ENCODE results near the gene ARAP1.
A peak's percentile ranks its signal among the peaks of the same experiment; 100 is the strongest.

The ARAP1 gene

DNA sequence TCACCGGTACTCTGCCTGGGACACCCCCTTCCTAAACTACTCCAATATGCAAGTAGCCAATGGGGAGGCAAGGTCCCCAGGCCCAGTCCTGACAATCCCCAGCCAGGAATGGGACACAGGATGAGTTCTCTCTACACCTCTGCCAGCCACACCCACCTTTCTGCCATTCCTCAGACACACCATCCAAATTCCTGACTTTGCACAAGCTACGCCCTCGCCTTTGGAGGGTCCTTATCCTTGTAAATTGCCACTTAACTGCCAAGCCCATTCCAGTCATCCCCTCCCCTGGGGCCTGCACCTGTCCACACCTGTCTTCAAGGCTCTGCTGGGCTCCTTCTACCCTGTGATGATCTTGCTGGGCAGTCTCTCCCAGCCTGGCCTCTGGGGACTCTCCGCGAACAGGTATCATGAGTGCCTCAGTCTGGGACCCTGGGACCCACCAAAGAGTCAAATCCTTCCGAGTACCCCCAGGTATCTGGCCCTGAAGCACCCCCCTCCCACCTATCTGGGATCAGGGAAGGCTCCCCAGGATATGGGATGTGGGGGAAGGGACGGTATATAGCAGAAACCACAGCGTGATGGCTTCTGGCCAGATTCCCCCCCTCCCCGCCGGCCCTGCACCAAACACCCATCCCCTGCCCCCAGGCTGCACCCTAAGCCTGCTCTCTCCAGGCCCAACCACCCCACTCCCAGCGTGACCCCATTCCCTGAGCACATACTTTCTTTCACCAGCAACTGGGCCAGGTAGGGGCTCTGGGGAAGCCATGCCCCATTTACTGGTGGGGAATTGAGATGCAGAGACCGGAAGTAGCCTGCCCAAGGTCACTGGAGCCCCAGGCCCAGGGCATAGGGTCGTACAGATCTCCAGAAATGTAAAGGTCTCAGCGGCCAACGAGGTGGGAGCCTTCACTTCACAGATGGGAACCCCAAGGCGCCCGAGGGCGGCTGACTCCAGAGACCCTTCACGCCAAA, 806 bp downstream of the ARAP1 start:
- H3K9me3 Mint-ChIP-seq, result no peaks in the 10 kb centered on the region

DNA sequence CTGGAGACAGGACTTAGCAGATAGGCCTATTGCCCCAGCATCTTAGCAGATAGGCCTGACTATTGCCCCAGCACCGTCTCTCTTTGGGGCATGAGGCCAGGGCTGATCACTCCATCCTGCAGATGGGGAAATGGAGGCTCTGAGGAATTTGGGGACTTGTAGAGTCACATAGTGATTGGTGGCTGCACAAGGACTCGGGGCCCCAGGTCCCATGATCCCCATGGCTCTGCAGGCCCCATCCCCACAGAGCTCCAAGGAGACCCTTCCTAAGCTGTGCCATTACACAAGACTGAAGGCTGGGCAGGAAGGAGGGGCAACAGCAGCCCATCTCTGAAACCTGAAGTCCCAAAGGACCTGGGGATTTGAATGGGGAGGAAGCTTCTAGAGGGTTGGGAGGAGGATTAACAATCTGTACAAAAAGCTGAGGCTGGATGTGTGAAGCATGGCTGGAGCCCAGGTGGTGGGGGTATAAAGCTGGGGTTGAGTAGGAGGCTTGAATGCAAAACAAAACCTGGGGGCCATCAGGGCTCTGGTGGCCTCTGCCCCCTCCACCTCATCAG, 1.6 kb downstream of the ARAP1 start:
- Mint-ChIP-seq H3K27me3 (ENCODE audit: low read depth, poor library complexity) (peaks cover 7% of the 10 kb centered on the region), H3K27ac (no peak overlapping the region), H3K9me3 (no peaks in the 10 kb centered on the region), H3K36me3 (ENCODE audit: low read depth) (no peaks in the 10 kb centered on the region), H3K4me1 (peaks cover 22% of the 10 kb centered on the region), H3K4me3 (peak overlapping the region; percentile 91)
- no peak for DNase-seq
- no peak for TF ChIP-seq CTCF (IDR thresholded peaks at IDR 0.05)

More for the DNA sequence above, 806 bp downstream of the ARAP1 start:
- Mint-ChIP-seq H3K4me1 (peaks cover 30% of the 10 kb centered on the region), H3K27ac (no peak overlapping the region), H3K36me3 (ENCODE audit: low read depth) (peaks cover 2% of the 10 kb centered on the region), H3K4me3 (peak overlapping the region; percentile 91), H3K27me3 (ENCODE audit: low read depth, poor library complexity) (peaks cover 7% of the 10 kb centered on the region)
- no peak for DNase-seq
- TF ChIP-seq CTCF (IDR thresholded peaks at IDR 0.05), result no peak

DNA sequence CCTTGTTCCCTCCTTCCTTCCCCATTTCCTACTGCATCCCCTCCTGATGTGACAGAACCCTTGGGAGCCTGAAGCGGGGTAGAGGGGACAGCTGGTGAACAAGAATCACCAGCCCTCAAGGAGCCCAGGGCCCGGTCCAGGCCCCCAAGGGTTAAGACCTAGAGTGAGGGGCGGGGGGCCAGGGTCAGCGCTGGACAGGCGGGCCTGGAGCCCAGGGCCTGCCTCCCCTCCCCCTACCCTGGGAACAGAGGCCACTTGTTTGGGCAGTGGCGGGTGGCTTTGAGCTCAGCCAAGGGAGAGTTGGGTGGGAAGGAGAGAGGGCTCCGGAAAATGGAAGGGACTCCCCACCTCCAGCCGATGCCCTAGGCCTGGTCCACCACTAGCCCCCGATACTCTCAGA, 2.1 kb downstream of the ARAP1 start:
- H3K36me3 Mint-ChIP-seq (ENCODE audit: low read depth), result no peaks in the 10 kb centered on the region
- DNase-seq, result no peak
- no peaks in the 10 kb centered on the region for H3K9me3 Mint-ChIP-seq
- no peak overlapping the region for H3K27ac Mint-ChIP-seq
- no peak for TF ChIP-seq CTCF (IDR thresholded peaks at IDR 0.05)
- H3K27me3 Mint-ChIP-seq (ENCODE audit: low read depth, poor library complexity), result peaks cover 4% of the 10 kb centered on the region
- peak overlapping the region; percentile 91 for H3K4me3 Mint-ChIP-seq
- H3K4me1 Mint-ChIP-seq, result peaks cover 22% of the 10 kb centered on the region

- DNase-seq, result no peak
- Mint-ChIP-seq H3K4me3 (no peak overlapping the region), H3K9me3 (no peaks in the 10 kb centered on the region), H3K4me1 (peaks cover 38% of the 10 kb centered on the region), H3K36me3 (ENCODE audit: low read depth) (no peaks in the 10 kb centered on the region), H3K27me3 (ENCODE audit: low read depth, poor library complexity) (no peaks in the 10 kb centered on the region), H3K27ac (no peak overlapping the region)
- TF ChIP-seq CTCF (IDR thresholded peaks at IDR 0.05), result no peak
Observed at GRCh38 chr11:72747289-72747855, 4.8 kb downstream of the ARAP1 start.

- Mint-ChIP-seq H3K9me3 (no peaks in the 10 kb centered on the region), H3K27ac (no peak overlapping the region), H3K4me1 (peaks cover 43% of the 10 kb centered on the region), H3K27me3 (ENCODE audit: low read depth, poor library complexity) (no peaks in the 10 kb centered on the region), H3K36me3 (ENCODE audit: low read depth) (no peaks in the 10 kb centered on the region), H3K4me3 (no peak overlapping the region)
- no peak for DNase-seq
- TF ChIP-seq CTCF (IDR thresholded peaks at IDR 0.05), result no peak
Observed at GRCh38 chr11:72746821-72747220, 5.4 kb downstream of the ARAP1 start.

Data from nephron progenitor cell (in vitro differentiated cells).